Endothelial cell of umbilical vein (primary cell): ENCODE measurements around the gene FUT8. TPM values are rescaled to one million over a fixed set of nuclear protein-coding genes. Genes with fewer than 3 reads are reported as not detected.

ENCODE experiments used
- BruUV-seq: library from RNA; stranded (reverse); fragments of 400-500 nt; replicated peaks from 2 replicates; lab custom pipeline; 2021; lab: Mats Ljungman, UMichigan
- CTCF ChIA-PET: fragments of 300-600, 350-600 bp; sonication (Branson Sonifier 250); formaldehyde crosslinking; loops from one replicate; lab custom pipeline; 2021; ENCODE audit warnings: antibody characterized with exemption, inconsistent platforms; lab: Charles Lee
- POLR2A ChIA-PET: fragments of 300-600, 350-600 bp; sonication (Branson Sonifier 250); formaldehyde crosslinking; loops from one replicate; lab custom pipeline; 2021; ENCODE audit warnings: antibody characterized with exemption, inconsistent platforms; lab: Charles Lee
- DNase-seq: peaks from one replicate; pipeline ENCODE4 v3.0.0-alpha.2; 2011; ENCODE audit warnings: low read depth, low spot score
- FAIRE-seq: peaks from 2 replicates; lab custom pipeline; 2011; peaks lifted over from hg19 to GRCh38; lab: Jason Lieb, UNC
- H2AFZ ChIP-seq: 2 replicates; pipeline ENCODE4 v1.6.0; 2012; ENCODE audit warnings: low read depth, low read length, control low read depth, inconsistent platforms
- H3K27ac ChIP-seq: 2 replicates; pipeline ENCODE4 v1.5.1; 2011; ENCODE audit warnings: low read depth, mild to moderate bottlenecking, control low read depth, low read length, moderate library complexity; ENCODE audit not compliant: insufficient read depth
- H3K27me3 ChIP-seq, 2 experiments: 2 replicates each; pipeline versions ENCODE4 v1.6.0 to v1.6.1; 2011; ENCODE audit warnings: low read length in 2 of 2, mixed read lengths in 1 of 2; ENCODE audit not compliant: control insufficient read depth in 2 of 2, insufficient read depth in 2 of 2
- H3K36me3 ChIP-seq, 2 experiments: 2 replicates in 1 of 2; 3 replicates in 1 of 2; pipeline ENCODE4 v1.5.1; 2011; ENCODE audit warnings: low read length in 2 of 2, mild to moderate bottlenecking in 1 of 2, moderate library complexity in 1 of 2; ENCODE audit not compliant: control insufficient read depth in 2 of 2, insufficient read depth in 2 of 2; ENCODE audit errors: extremely low read depth in 1 of 2
- H3K4me1 ChIP-seq: 3 replicates; pipeline ENCODE4 v1.5.1; 2011; ENCODE audit warnings: mild to moderate bottlenecking, low read length; ENCODE audit not compliant: control insufficient read depth, insufficient read depth; ENCODE audit errors: extremely low read depth
- H3K4me2 ChIP-seq: 2 replicates; pipeline ENCODE4 v1.6.1; 2011; ENCODE audit warnings: low read length, control low read depth, mixed read lengths; ENCODE audit not compliant: insufficient read depth
- H3K4me3 ChIP-seq, 3 experiments: fragments of 200-600 bp in 1 of 3; sonication (generic), shearing (Covaris generic) in 1 of 3; replicated peaks in 1 of 3; 2 replicates each; pipeline ENCODE4 v1.5.1; 2011 to 2016; ENCODE audit warnings: control low read depth in 3 of 3, low read length in 3 of 3, mild to moderate bottlenecking in 2 of 3, inconsistent platforms in 1 of 3, low read depth in 1 of 3, moderate library complexity in 1 of 3; ENCODE audit not compliant: insufficient read depth in 1 of 3
- H3K79me2 ChIP-seq: 2 replicates; pipeline ENCODE4 v1.6.0; 2012; ENCODE audit warnings: low read length, inconsistent platforms; ENCODE audit not compliant: control insufficient read depth, insufficient read depth
- H3K9ac ChIP-seq: replicated peaks from 2 replicates; pipeline ENCODE3; 2011; ENCODE audit warnings: low read length, control low read depth; ENCODE audit not compliant: insufficient read depth; ENCODE audit errors: extremely low read depth
- H3K9me1 ChIP-seq: replicated peaks from 3 replicates; pipeline ENCODE4 v1.6.0; 2011; ENCODE audit warnings: mild to moderate bottlenecking, low read length; ENCODE audit not compliant: control insufficient read depth, insufficient read depth; ENCODE audit errors: extremely low read depth
- H3K9me3 ChIP-seq: replicated peaks from 2 replicates; pipeline ENCODE4 v1.5.1; 2012; ENCODE audit warnings: low read length, inconsistent platforms; ENCODE audit not compliant: control insufficient read depth, insufficient read depth
- H4K20me1 ChIP-seq: replicated peaks from 2 replicates; pipeline ENCODE3; 2011; ENCODE audit warnings: mild to moderate bottlenecking, low read length; ENCODE audit not compliant: control insufficient read depth, insufficient read depth; ENCODE audit errors: extremely low read depth
- CTCF ChIP-seq, 2 donors: IDR thresholded peaks; 1 replicate in 1 of 2; 2 replicates in 1 of 2; pipeline ENCODE4 v1.5.1; 2011; ENCODE audit warnings: low read length in 2 of 2, mild to moderate bottlenecking in 2 of 2, moderate library complexity in 2 of 2, control low read depth in 1 of 2, inconsistent platforms in 1 of 2, low read depth in 1 of 2; ENCODE audit not compliant: insufficient read depth in 1 of 2; ENCODE audit errors: extremely low read depth in 1 of 2
- EZH2 ChIP-seq: IDR thresholded peaks from 2 replicates; pipeline ENCODE4 v1.6.1; 2012; ENCODE audit warnings: borderline replicate concordance, low read depth, mild to moderate bottlenecking, moderate library complexity, low read length, inconsistent platforms; ENCODE audit not compliant: severe bottlenecking
- FOS ChIP-seq: IDR thresholded peaks from 2 replicates; pipeline ENCODE4 v1.6.1; 2011; ENCODE audit warnings: mild to moderate bottlenecking, low read length, moderate library complexity, borderline replicate concordance; ENCODE audit not compliant: insufficient read depth
- GATA2 ChIP-seq: IDR thresholded peaks from 2 replicates; pipeline ENCODE4 v1.7.0; 2011; ENCODE audit warnings: low read depth, mild to moderate bottlenecking, moderate library complexity, mixed read lengths, low read length; ENCODE audit not compliant: insufficient read length, insufficient read depth
- JUN ChIP-seq: IDR thresholded peaks from 2 replicates; pipeline ENCODE4 v1.6.1; 2011; ENCODE audit warnings: borderline replicate concordance, low read depth; ENCODE audit not compliant: insufficient read length, insufficient read depth
- MYC ChIP-seq: IDR thresholded peaks from one replicate; pipeline ENCODE4 v1.6.1; 2011; ENCODE audit warnings: mild to moderate bottlenecking, low read depth, low read length
- POLR2A ChIP-seq: IDR thresholded peaks from 2 replicates; pipeline ENCODE4 v1.6.1; 2012; ENCODE audit warnings: low read depth, mild to moderate bottlenecking, control low read depth, low read length
- POLR2AphosphoS5 ChIP-seq: IDR thresholded peaks from 2 replicates; pipeline ENCODE4 v1.6.1; 2012; ENCODE audit warnings: low read depth, mild to moderate bottlenecking, control low read depth, low read length, moderate library complexity; ENCODE audit not compliant: insufficient read depth
- dilution Hi-C: fragments of 300-500 bp; cut with MboI; formaldehyde crosslinking; loops from one replicate; pipeline ENCODE4 v1.15.0; 2019; ENCODE audit warnings: low sequenced_read_pairs; ENCODE audit not compliant: extremely low pct_ligation_motif_present
- intact Hi-C: fragments of 100-400 bp; cut with micrococcal nuclease; formaldehyde crosslinking; loops from one replicate; pipeline ENCODE4 v1.10.0; 2022
- polyA plus RNA-seq, 4 experiments: library from polyadenylated mRNA; depleted of rRNA in 3 of 4; stranded (reverse) in 3 of 4; unstranded in 1 of 4; fragments of >200 nt; gene quantifications; 2 replicates each; pipeline versions ENCODE4 v1.2.1 to v1.2.3, GENCODE V29; 2011 to 2012; ENCODE audit warnings: missing spikeins in 1 of 4
- total RNA-seq: library from RNA; stranded (reverse); gene quantifications from 2 replicates; pipeline ENCODE4 v1.2.3, GENCODE V29; 2021
- TF ChIP-seq, protein P1 (sequence below): IDR thresholded peaks from 2 replicates; pipeline ENCODE4 v1.6.1; 2011; ENCODE audit not compliant: insufficient read depth, insufficient read length

FUT8 gene
- total and polyA plus RNA-seq, 2 donors (not counting 3 experiments of a cell fraction or from before 2014, with no cell fraction given), result 16.7 to 38.8 TPM

DNA sequence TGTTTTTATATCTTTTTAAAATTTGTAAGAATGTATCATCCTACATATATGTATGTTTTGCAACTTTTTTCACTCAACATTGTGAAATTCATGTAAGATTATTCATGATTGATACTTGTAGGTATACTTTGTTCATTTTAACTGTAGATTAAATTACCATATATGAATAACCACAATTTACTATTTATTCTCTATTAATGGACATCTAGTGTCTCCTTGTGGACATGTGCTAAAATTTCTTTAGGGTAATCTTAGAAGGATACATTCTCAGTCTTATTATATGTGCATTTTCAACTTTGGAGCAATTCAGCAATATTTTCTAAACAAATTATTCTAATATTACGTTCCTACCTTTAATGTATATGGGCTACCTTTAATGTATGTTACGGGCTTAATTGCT, 192.4 kb downstream of the FUT8 start:
- Histone ChIP-seq H3K9me1 (no peaks in the 10 kb centered on the region), H3K9me3 (no peaks in the 10 kb centered on the region), H3K79me2 (no peaks in the 10 kb centered on the region), H3K9ac (no peak overlapping the region), H3K36me3 (no peaks in the 10 kb centered on the region), H3K27me3 (no peaks in the 10 kb centered on the region), H3K4me1 (no peaks in the 10 kb centered on the region), H3K4me3 (no peak overlapping the region), H2AFZ (no peak overlapping the region), H3K27ac (no peak overlapping the region), H4K20me1 (no peaks in the 10 kb centered on the region), H3K4me2 (no peak overlapping the region)
- dilution Hi-C loops, result no loop called here
- ChIA-PET POLR2A (no interaction called here), CTCF (no interaction called here)
- FAIRE-seq, result no peak
- no TSS peak for BruUV-seq
- TF ChIP-seq POLR2A, result no peak
- no peak for TF ChIP-seq FOS
- TF ChIP-seq MYC, result no peak
- TF ChIP-seq POLR2AphosphoS5, result no peak
- TF ChIP-seq CTCF (IDR thresholded peaks at IDR 0.05; ENCODE audit: extremely low read depth in 1 of 2, insufficient read depth in 1 of 2, low read depth in 1 of 2, low read length in 2 of 2), result no peak
- TF ChIP-seq, protein P1, sequence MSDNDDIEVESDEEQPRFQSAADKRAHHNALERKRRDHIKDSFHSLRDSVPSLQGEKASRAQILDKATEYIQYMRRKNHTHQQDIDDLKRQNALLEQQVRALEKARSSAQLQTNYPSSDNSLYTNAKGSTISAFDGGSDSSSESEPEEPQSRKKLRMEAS, result no peak
- DNase-seq, result peak; percentile 15
- intact Hi-C loops, result loop anchor here (1.0 kb wide), 3 partner anchors 190 to 441 kb away; no protein-coding TSS in a partner anchor

GRCh38 chr14:65606460-65606859, 193.9 kb downstream of the FUT8 start:
- FAIRE-seq (no peak), DNase-seq (peak; percentile 13)
- CTCF ChIA-PET, result interaction anchor here (1.1 to 1.7 kb wide), 2 partner anchors 191 to 218 kb away, joined by 4 to 5 read pairs; no protein-coding TSS in a partner anchor
- Histone ChIP-seq H3K36me3 (no peaks in the 10 kb centered on the region), H2AFZ (no peak overlapping the region), H3K4me1 (no peaks in the 10 kb centered on the region), H3K79me2 (no peaks in the 10 kb centered on the region), H3K9ac (no peak overlapping the region), H3K27me3 (no peaks in the 10 kb centered on the region), H3K9me3 (no peaks in the 10 kb centered on the region), H3K4me2 (no peak overlapping the region), H3K4me3 (no peak overlapping the region), H3K27ac (no peak overlapping the region), H4K20me1 (no peaks in the 10 kb centered on the region), H3K9me1 (no peaks in the 10 kb centered on the region)
- BruUV-seq, result no TSS peak
- intact Hi-C loops (no loop called here), dilution Hi-C loops (no loop called here)
- no peak for TF ChIP-seq POLR2AphosphoS5
- no peak for TF ChIP-seq FOS
- TF ChIP-seq EZH2, result no peak
- no peak for TF ChIP-seq GATA2
- TF ChIP-seq, protein P1, result no peak
- no peak for TF ChIP-seq POLR2A
- no peak for TF ChIP-seq MYC
- no peak for TF ChIP-seq JUN
- TF ChIP-seq CTCF (IDR thresholded peaks at IDR 0.05; ENCODE audit: extremely low read depth in 1 of 2, insufficient read depth in 1 of 2, low read depth in 1 of 2, low read length in 2 of 2), result no peak
- POLR2A ChIA-PET, result no interaction called here
